ENCODE data around the gene MMP28. TPM values are rescaled to one million over a fixed set of nuclear protein-coding genes. Genes with fewer than 3 reads are reported as not detected.

The MMP28 gene
- total RNA-seq, 1 experiment from 2014 or later = not detected

DNA sequence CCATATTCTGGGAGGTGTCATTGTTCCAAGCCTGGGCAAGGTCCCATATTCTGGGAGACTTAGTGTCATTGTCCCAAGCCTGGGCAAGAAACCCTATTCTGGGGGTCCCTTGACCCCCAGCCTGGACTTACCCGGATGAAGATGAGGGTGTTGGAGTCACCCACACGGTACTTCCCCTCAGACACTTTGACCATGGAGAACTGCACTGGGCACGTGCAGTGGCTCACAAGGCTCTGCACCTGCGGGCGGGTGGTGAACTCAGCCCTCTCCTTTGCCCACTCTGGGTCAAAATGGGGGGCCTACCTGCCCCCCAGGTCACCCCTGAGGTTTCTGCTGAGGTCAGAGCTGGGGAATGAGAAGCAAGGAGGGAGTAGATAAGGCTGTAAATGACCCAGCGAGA lies 46.5 kb downstream of the MMP28 start:
- H3K14ac ChIP-seq (ENCODE audit: insufficient read depth, low read length) = no peak overlapping the region
- no peaks in the 10 kb centered on the region for H4K20me1 ChIP-seq (ENCODE audit: control insufficient read depth, insufficient read depth, insufficient read length)
- no peak overlapping the region for H3K4ac ChIP-seq (ENCODE audit: low read depth, low read length)
- H3K23me2 ChIP-seq (ENCODE audit: insufficient read length, low read depth, low read length, poor library complexity, severe bottlenecking) = no peaks in the 10 kb centered on the region
- no peak overlapping the region for H3K27ac ChIP-seq (ENCODE audit: insufficient read length, low read depth, low read length)
- H3K56ac ChIP-seq (ENCODE audit: insufficient read length, low read depth, low read length) = no peak overlapping the region
- no peak overlapping the region for H2BK120ac ChIP-seq (ENCODE audit: low read depth, low read length, poor library complexity, severe bottlenecking)
- no CpG with 5 or more reads among the region's 6 CpGs for WGBS (ENCODE audit: extremely low coverage, insufficient read length, low lambda C conversion rate)
- Mint-ChIP-seq H3K36me3 (ENCODE audit: insufficient read depth in 1 of 3, low read depth in 3 of 3) (no peaks in the 10 kb centered on the region), H3K4me1 (peaks cover 20 to 33% of the 10 kb centered on the region in 2 experiments), H3K27ac (no peak overlapping the region), H3K9me3 (no peaks in the 10 kb centered on the region; a peak in 1 of 5 replicates), H3K4me3 (no peak overlapping the region), H3K27me3 (ENCODE audit: low read depth) (peaks cover 35% of the 10 kb centered on the region)
- H3K18ac ChIP-seq (ENCODE audit: insufficient read length, low read depth, low read length) = no peak overlapping the region
- no peak overlapping the region for H3T11ph ChIP-seq (ENCODE audit: low read length)
- no peak overlapping the region for H2BK20ac ChIP-seq (ENCODE audit: low read depth, low read length, poor library complexity, severe bottlenecking)
- TF ChIP-seq, protein P1, sequence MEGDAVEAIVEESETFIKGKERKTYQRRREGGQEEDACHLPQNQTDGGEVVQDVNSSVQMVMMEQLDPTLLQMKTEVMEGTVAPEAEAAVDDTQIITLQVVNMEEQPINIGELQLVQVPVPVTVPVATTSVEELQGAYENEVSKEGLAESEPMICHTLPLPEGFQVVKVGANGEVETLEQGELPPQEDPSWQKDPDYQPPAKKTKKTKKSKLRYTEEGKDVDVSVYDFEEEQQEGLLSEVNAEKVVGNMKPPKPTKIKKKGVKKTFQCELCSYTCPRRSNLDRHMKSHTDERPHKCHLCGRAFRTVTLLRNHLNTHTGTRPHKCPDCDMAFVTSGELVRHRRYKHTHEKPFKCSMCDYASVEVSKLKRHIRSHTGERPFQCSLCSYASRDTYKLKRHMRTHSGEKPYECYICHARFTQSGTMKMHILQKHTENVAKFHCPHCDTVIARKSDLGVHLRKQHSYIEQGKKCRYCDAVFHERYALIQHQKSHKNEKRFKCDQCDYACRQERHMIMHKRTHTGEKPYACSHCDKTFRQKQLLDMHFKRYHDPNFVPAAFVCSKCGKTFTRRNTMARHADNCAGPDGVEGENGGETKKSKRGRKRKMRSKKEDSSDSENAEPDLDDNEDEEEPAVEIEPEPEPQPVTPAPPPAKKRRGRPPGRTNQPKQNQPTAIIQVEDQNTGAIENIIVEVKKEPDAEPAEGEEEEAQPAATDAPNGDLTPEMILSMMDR (conservative IDR thresholded peaks at IDR 0.05) = no peak
- no peak overlapping the region for H2BK5ac ChIP-seq (ENCODE audit: insufficient read length, low read length)
- peaks cover 7% of the 10 kb centered on the region; the same call in 1 of the 2 replicates for H3K27me3 ChIP-seq (ENCODE audit: insufficient read depth, low read length)
- no peak overlapping the region for H2BK15ac ChIP-seq (ENCODE audit: low read depth, low read length)
- no peak overlapping the region for H3K23ac ChIP-seq (ENCODE audit: insufficient read length, low read depth, low read length)
- no peak overlapping the region for H3K9ac ChIP-seq (ENCODE audit: extremely low read depth, insufficient read length, low read length)
- H2AK5ac ChIP-seq (ENCODE audit: insufficient read length, low read length) = no peak overlapping the region
- no peaks in the 10 kb centered on the region for H3K79me2 ChIP-seq (ENCODE audit: insufficient read depth, low read length)
- no peak overlapping the region for H3K4me2 ChIP-seq (ENCODE audit: insufficient read depth, insufficient read length, low read length)
- H4K5ac ChIP-seq (ENCODE audit: insufficient read length, low read depth, low read length) = no peak overlapping the region
- H2BK12ac ChIP-seq (ENCODE audit: insufficient read length, low read depth, low read length) = no peak overlapping the region
- H2AFZ ChIP-seq (ENCODE audit: low read length) = no peak overlapping the region
- H4K91ac ChIP-seq (ENCODE audit: insufficient read length, low read depth, low read length) = no peak overlapping the region
- DNase-seq = no peak
- H4K8ac ChIP-seq (replicated peaks; ENCODE audit: insufficient read length, low read depth, low read length) = no peak overlapping the region
- H3K9me3 ChIP-seq (ENCODE audit: control insufficient read depth, low read depth, low read length) = no peaks in the 10 kb centered on the region
- no peaks in the 10 kb centered on the region for H3K79me1 ChIP-seq (ENCODE audit: insufficient read depth, low read depth, low read length, poor library complexity, severe bottlenecking)
- no peaks in the 10 kb centered on the region for H3K4me1 ChIP-seq (ENCODE audit: insufficient read depth, low read length)

All from H9 (cell line).